ENCODE results near the gene MKRN2OS.

The MKRN2OS gene, protein sequence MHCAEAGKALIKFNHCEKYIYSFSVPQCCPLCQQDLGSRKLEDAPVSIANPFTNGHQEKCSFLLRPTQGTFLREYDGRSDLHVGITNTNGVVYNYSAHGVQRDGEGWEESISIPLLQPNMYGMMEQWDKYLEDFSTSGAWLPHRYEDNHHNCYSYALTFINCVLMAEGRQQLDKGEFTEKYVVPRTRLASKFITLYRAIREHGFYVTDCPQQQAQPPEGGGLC

DNA sequence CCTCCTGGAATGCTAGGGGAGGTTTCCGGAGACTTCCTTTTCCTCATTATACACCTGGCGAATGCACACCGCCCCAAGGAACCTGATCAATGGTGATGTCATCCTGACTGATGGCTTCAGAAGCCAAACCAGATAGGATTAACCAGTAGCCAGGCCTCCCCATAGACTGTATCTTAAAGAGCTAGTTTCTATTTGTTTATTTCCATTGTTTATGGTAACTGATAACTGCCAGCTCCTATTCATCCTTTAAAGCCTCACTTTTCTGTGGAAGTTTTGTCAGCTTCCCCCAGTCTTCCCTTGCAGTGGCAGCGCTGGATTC lies at the start of gene MKRN2OS:
Gene MKRN2OS (minus strand): TSS at position 27 of the 319 bp plus-strand sequence. CDS start 35 bp downstream, outside the sequence.
- no peaks in the 10 kb centered on the region for H3K36me3 ChIP-seq (ENCODE audit: insufficient read depth, low read length)
- no peaks in the 10 kb centered on the region for H3K9me3 ChIP-seq (ENCODE audit: control insufficient read depth, insufficient read depth, low read length)
- H3K9ac ChIP-seq (ENCODE audit: low read depth, low read length) = no peak within 1 kb of the TSS
- H3K4me1 ChIP-seq (ENCODE audit: insufficient read depth, low read length) = peaks cover 10% of the 10 kb centered on the region; the same call in 1 of the 2 replicates

DNA sequence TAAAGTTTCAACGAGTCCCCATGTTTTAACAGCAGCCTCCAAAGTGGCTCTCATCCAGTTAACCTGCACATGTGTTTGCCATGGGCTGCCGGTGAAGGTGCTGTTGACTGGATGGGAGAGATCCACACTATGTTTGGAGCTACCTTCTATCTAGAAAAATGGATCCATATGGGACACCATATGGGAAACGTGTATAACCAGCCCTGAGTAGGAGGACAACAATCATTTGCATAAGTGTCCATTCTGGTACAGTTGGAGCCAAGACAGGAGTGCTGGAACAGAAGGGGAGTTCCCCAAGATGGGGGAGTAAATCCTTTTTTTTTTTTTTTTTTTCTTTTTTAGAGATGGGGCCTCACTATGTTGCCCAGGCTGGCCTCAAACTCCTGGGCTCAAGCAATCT lies 48.2 kb upstream of the MKRN2OS start:
- peaks cover 27% of the 10 kb centered on the region for H3K36me3 ChIP-seq (ENCODE audit: insufficient read depth, low read length)

DNA sequence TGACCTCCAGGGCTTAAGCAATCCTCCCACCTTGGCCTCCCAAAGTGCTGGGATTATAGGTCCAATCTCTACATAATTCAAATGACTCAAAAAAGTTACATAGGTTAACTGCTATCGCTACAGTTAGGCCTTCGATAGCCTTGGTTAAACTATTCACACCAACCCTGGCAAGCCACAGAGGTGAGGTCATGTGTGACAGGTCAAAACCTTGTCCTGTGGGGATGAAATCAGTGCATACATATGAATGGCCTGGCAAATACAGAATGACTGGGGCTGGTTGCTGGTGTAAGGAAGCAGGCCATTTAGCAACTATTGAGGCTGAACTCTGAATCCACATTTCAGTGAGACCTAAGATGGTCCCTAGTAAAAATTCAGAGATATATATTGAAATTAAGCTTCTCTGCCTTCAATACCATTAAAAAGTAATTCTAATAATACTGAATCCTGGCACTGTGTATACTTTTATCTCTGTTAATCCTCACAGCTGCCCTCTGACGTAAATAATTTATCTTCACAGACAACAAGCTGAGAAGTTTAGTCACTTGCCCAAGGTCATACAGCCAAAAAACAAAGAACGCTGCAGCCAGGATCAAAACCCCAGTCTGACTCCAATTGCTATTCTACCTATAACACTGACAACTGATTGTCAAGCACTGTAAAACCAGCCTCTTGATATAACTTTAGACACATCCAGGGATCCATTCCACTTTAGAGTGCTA lies 46.9 kb upstream of the MKRN2OS start:
- Histone ChIP-seq H3K9ac (ENCODE audit: low read depth, low read length) (no peak overlapping the region), H3K9me3 (ENCODE audit: control insufficient read depth, insufficient read depth, low read length) (no peaks in the 10 kb centered on the region), H3K36me3 (ENCODE audit: insufficient read depth, low read length) (peaks cover 32% of the 10 kb centered on the region), H3K4me1 (ENCODE audit: insufficient read depth, low read length) (no peaks in the 10 kb centered on the region)

More for the DNA sequence above, 48.2 kb upstream of the MKRN2OS start:
- Histone ChIP-seq H3K9me3 (ENCODE audit: control insufficient read depth, insufficient read depth, low read length) (no peaks in the 10 kb centered on the region), H3K4me1 (ENCODE audit: insufficient read depth, low read length) (no peaks in the 10 kb centered on the region), H3K9ac (ENCODE audit: low read depth, low read length) (no peak overlapping the region)

DNA sequence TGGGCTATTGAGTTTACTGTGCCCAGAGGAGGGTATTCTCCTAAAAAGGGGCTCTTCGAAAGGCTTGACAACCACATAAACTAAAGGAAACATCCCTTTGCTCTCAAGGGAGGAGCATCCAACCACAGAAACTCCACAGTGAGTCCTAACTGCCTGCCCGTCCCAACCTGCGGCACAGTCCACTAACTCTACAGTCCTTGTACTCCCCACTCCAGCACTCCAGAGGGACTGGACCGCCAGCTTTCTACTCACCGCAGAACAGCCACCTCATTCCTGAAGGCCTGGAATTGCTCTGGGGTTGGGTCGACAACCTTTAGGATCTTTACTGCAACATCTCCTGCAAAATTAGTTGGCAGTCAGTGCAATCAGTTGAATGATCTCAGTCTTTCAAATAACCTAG lies 46.2 kb upstream of the MKRN2OS start:
- Histone ChIP-seq H3K36me3 (ENCODE audit: insufficient read depth, low read length) (peaks cover 34% of the 10 kb centered on the region), H3K4me1 (ENCODE audit: insufficient read depth, low read length) (no peaks in the 10 kb centered on the region), H3K9me3 (ENCODE audit: control insufficient read depth, insufficient read depth, low read length) (no peaks in the 10 kb centered on the region), H3K9ac (ENCODE audit: low read depth, low read length) (no peak overlapping the region)

DNA sequence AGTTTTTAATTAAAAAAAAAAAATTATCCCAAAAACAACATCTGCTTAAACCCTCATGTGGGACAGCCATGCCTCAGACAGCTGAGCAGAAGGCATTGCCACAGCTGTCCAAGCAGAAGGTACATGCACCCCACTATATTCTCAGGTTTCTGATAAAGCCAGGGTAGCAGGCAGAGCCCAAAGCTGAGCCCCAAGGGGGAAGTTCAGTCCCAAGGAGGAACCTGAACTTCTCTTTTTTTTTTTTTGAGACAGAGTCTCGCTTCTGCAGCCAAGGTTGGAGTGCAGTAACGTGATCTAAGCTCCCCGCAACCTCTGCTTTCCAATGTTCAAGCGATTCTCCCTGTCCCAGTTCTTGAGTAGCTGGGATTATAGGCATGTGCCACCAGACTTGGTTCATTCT lies 44.8 kb upstream of the MKRN2OS start:
- no peaks in the 10 kb centered on the region for H3K4me1 ChIP-seq (ENCODE audit: insufficient read depth, low read length)
- H3K36me3 ChIP-seq (ENCODE audit: insufficient read depth, low read length) = peaks cover 44% of the 10 kb centered on the region
- no peaks in the 10 kb centered on the region for H3K9me3 ChIP-seq (ENCODE audit: control insufficient read depth, insufficient read depth, low read length)

DNA sequence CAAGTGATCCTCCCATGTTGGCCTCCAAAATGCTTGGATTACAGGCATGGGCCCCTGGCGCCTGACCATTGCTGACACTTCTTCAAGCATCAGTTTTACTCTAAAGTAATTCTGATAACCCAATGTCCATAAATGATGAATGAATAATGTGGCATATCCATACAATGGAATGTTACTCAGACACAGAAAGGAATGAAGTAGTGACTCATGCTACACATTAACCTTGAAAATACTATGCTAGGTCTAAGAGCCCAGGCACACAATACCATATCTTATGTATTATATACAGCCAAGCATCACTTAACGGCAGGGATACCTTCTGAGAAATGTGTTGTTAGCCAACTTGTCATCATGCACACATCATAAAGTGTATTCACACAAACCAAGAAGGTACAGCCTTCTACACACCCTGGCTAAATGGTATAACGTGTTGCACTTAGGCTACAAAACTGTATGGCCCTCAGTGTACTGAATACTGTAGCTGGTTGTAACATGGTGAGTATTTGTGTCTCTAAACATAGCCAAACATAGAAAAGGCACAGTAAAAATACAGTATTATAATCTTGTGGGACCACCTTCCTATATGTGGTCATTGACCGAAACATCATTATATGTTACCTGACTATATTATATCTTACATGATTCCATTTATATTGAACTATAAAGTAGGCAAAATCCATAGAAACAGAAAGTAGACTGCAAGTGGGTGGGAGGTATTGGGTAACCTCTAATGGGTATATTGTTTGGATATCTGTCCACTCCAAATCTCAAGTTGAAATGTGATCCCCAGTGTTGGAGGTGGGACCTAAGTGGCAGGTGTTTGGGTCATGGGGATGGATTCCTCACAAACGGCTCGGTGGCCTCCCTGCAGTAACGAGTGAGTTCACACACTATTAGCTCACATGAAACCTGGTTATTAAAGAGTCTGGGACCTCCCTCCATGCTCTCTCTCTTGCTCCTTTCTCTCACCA lies 43.0 kb upstream of the MKRN2OS start:
- Histone ChIP-seq H3K9ac (ENCODE audit: low read depth, low read length) (no peak overlapping the region), H3K36me3 (ENCODE audit: insufficient read depth, low read length) (peaks cover 58% of the 10 kb centered on the region), H3K9me3 (ENCODE audit: control insufficient read depth, insufficient read depth, low read length) (no peaks in the 10 kb centered on the region), H3K4me1 (ENCODE audit: insufficient read depth, low read length) (peaks cover 4% of the 10 kb centered on the region; the same call in 1 of the 2 replicates)

More for the DNA sequence above, 44.8 kb upstream of the MKRN2OS start:
- no peak overlapping the region for H3K9ac ChIP-seq (ENCODE audit: low read depth, low read length)

DNA sequence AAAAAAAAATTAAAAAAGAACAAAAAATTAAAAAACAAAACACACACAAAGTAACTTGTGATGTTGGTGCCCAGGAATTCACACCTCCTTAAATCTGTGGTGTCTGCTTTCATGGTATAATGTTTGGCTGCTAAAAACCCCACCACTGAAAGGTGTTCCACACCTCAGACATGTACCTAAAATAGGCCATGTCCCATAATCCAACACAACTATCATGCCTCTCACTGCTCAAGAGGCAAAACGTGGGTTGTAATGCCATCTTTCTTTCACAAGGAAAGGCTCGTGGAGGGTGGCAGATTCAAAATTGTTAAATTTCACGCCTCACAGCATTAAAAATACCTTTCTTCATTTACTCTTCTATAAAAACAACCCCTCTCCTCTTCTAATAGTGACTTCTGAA lies 41.1 kb upstream of the MKRN2OS start:
- H3K36me3 ChIP-seq (ENCODE audit: insufficient read depth, low read length) = peaks cover 67% of the 10 kb centered on the region

DNA sequence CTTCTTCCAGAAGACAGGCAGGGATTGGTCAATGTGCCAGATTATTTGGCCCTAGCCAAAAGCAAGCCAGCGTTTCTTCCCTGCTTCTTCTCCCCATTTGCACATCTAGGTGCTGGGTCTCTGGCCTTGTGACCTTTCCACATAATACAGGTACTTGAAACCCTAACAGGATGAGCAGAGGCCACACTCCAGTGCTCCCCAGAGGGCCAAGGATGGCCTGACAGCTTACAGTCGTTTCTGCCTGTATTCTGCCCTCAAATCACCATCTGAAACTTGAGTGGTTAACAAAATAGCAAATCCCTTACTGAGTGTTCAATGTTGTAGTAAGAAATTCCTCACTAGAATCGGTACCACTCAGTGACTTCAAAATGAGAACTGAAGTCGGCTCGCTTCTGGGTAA lies 40.7 kb upstream of the MKRN2OS start:
- peaks cover 4% of the 10 kb centered on the region; the same call in 1 of the 2 replicates for H3K4me1 ChIP-seq (ENCODE audit: insufficient read depth, low read length)
- H3K9ac ChIP-seq (ENCODE audit: low read depth, low read length) = no peak overlapping the region
- H3K36me3 ChIP-seq (ENCODE audit: insufficient read depth, low read length) = peaks cover 65% of the 10 kb centered on the region
- no peaks in the 10 kb centered on the region for H3K9me3 ChIP-seq (ENCODE audit: control insufficient read depth, insufficient read depth, low read length)

More for the DNA sequence above, 41.1 kb upstream of the MKRN2OS start:
- Histone ChIP-seq H3K9me3 (ENCODE audit: control insufficient read depth, insufficient read depth, low read length) (no peaks in the 10 kb centered on the region), H3K9ac (ENCODE audit: low read depth, low read length) (no peak overlapping the region), H3K4me1 (ENCODE audit: insufficient read depth, low read length) (peaks cover 4% of the 10 kb centered on the region; the same call in 1 of the 2 replicates)

DNA sequence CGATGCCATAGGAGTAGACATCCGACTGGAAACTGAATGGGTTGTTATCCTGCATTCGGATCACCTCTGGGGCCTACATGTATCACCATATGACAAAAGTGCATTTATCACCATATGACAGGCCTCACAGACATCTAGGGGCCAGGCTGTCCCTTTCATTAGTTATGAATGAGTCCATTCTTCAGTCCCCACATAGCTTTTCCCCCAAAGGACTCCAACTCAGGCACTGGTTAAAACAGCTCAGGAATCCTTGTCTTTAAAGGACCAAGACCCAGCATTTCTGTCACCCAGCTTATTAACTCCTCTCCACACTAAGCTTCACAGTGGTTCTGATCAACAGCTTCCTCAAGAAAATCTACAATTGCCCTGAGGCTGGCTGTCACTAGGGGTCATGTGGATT lies 39.9 kb upstream of the MKRN2OS start:
- Histone ChIP-seq H3K36me3 (ENCODE audit: insufficient read depth, low read length) (peaks cover 59% of the 10 kb centered on the region), H3K9me3 (ENCODE audit: control insufficient read depth, insufficient read depth, low read length) (no peaks in the 10 kb centered on the region), H3K9ac (ENCODE audit: low read depth, low read length) (no peak overlapping the region), H3K4me1 (ENCODE audit: insufficient read depth, low read length) (peaks cover 4% of the 10 kb centered on the region; the same call in 1 of the 2 replicates)

DNA sequence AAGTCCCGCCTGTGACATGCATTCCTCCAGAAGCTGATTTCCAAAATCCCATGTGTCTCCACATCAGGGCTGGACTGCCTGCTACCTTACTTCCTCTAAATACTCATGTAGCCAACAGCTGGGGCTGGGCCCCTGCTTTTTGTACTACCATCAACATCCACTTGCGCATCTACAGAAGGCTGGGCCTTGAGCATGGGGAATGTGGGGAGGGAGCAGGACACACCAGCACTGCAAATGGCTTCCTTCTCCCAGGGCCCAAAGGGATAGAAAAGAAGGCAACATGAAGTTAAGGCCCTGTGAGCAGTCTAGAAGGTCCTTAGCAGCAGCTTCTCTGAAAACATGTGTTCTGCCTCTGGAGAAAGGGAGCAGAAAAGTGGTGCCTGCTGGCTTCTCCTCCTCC lies 38.8 kb upstream of the MKRN2OS start:
- Histone ChIP-seq H3K4me1 (ENCODE audit: insufficient read depth, low read length) (peaks cover 4% of the 10 kb centered on the region; the same call in 1 of the 2 replicates), H3K9ac (ENCODE audit: low read depth, low read length) (no peak overlapping the region), H3K9me3 (ENCODE audit: control insufficient read depth, insufficient read depth, low read length) (no peaks in the 10 kb centered on the region), H3K36me3 (ENCODE audit: insufficient read depth, low read length) (peaks cover 55% of the 10 kb centered on the region)

DNA sequence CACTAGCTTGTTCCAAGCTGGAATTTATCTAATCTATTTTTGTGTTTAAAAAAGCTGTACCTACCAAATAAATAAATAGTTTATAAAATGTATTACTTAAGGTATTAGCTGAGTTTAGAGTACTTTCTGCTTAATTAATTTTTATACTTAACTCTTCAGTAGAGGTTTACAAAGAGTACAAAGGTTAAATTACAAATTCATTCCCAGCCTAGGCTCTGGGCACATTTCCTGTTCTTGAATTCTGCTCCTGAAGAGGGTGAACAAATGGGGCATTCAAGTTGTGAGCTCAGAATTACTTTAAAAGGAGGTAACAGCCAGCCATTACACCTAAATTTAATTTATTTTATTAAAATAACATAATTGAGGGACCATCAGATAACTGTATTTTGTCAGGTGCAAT lies 38.0 kb upstream of the MKRN2OS start:
- Histone ChIP-seq H3K4me1 (ENCODE audit: insufficient read depth, low read length) (peaks cover 4% of the 10 kb centered on the region; the same call in 1 of the 2 replicates), H3K36me3 (ENCODE audit: insufficient read depth, low read length) (peaks cover 52% of the 10 kb centered on the region), H3K9ac (ENCODE audit: low read depth, low read length) (no peak overlapping the region), H3K9me3 (ENCODE audit: control insufficient read depth, insufficient read depth, low read length) (no peaks in the 10 kb centered on the region)

DNA sequence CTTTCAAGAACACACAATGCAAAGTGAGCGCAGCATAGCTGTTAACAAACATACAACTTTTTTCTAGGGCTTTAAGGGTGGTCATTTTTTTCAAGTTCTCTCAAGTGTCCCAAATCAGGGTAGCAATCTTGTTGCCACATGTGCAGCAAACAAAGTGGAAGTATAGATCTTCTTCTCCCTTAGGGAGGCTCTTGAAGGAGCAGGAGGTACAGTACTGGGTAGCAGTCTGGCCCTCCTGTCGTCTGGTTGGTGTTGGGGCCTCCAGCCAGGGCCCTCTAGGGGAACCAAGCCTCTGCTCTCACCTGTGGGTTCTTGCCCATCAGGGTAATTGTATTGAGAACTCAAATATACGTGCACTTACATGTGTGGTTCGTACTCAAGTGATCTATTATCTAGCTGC lies 37.4 kb upstream of the MKRN2OS start:
- Histone ChIP-seq H3K4me1 (ENCODE audit: insufficient read depth, low read length) (peaks cover 4% of the 10 kb centered on the region; the same call in 1 of the 2 replicates), H3K9me3 (ENCODE audit: control insufficient read depth, insufficient read depth, low read length) (no peaks in the 10 kb centered on the region), H3K36me3 (ENCODE audit: insufficient read depth, low read length) (peaks cover 48% of the 10 kb centered on the region), H3K9ac (ENCODE audit: low read depth, low read length) (no peak overlapping the region)

DNA sequence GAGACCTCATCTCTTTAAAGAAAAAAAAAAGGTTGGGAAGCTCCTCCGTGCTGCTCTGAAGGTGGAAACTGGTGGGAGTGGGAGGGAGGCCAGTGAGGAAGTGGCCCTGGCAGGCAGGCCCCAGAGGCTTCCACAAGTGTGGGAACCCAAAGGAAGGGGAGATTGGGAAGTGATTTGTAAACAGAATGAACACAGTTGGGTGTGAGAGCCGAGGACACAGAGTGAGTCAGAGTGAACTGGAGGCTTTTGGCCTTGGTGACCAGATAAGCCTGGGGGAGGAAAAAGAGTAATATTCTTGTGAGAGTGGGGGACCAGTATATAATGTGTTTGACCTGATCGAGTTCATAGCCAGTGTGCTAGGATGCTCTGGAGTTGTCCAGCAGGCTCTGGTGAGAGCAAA lies 34.6 kb upstream of the MKRN2OS start:
- Histone ChIP-seq H3K9me3 (ENCODE audit: control insufficient read depth, insufficient read depth, low read length) (no peaks in the 10 kb centered on the region), H3K36me3 (ENCODE audit: insufficient read depth, low read length) (peaks cover 41% of the 10 kb centered on the region), H3K9ac (ENCODE audit: low read depth, low read length) (no peak overlapping the region), H3K4me1 (ENCODE audit: insufficient read depth, low read length) (peaks cover 4% of the 10 kb centered on the region; the same call in 1 of the 2 replicates)

DNA sequence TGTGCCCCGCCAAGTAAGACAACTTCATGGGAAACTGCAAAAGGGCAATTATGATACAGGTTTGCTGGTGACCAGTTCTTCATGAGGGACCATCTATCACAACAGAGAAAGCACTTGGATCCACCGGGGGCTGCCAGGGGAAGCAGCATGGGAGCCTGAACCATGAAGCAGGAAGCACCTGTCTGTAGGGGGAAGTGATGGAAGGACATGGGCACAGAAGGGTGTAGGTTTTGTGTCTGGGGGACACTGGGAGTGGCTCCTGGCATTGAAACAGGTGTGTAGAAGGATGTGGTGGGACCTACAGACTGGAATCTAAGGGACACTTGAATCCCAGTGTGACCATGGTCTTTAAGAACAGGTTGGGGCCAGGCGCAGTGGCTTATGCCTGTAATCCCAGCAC lies 34.2 kb upstream of the MKRN2OS start:
- peaks cover 36% of the 10 kb centered on the region for H3K36me3 ChIP-seq (ENCODE audit: insufficient read depth, low read length)

More for the DNA sequence above, 34.2 kb upstream of the MKRN2OS start:
- Histone ChIP-seq H3K9me3 (ENCODE audit: control insufficient read depth, insufficient read depth, low read length) (no peaks in the 10 kb centered on the region), H3K4me1 (ENCODE audit: insufficient read depth, low read length) (peaks cover 4% of the 10 kb centered on the region; the same call in 1 of the 2 replicates), H3K9ac (ENCODE audit: low read depth, low read length) (no peak overlapping the region)

All from ES-I3 (cell line).